Measurements from ENCODE around the gene RAB6B.

The RAB6B gene

DNA sequence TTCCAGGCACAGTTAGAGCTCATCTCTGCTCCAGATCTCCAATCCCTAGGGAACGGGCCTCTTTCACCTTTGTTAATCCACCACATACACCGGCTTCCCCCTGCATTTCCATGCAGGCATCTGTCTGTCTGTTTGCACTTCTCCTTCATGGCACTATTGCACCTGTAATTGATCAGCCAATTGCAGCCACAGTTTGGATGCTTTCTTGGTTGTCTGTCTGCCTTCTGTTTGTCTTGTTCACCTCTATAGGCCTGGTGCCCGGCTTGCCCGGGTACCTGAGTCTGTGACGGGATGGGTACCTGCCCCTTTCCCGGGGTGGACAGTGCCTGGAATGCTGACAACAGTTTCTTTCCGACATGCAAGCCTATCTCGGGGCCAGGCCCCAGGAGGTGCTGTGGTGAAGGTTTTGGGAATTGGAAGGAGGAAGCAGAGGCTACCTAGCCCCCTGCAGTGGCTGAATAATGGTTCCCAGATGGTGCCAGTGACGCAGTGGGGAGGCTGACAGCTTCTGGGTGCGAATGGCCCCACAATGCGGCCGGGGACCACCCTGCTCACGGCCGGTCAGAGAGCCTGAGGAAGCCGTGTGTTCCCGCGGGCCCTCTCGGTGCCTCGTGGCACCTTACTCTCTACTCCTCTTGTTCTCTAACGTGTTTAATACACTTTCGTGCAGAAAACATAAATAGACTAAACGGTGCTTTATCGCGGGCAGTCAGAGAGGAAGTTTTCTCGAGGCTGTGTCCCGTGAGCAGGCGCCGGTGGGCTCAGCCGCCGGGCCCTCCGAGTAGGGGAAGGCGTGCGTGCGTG, 31.3 kb upstream of the RAB6B start:
- in situ Hi-C loops (cut with MboI; ENCODE audit: low sequenced_read_pairs, unreplicated experiment): loop anchor here (10.0 kb wide), 1 partner anchor 102 kb away; no protein-coding TSS in a partner anchor
- peak; percentile 16 for DNase-seq (ENCODE audit: low spot score)
- TF ChIP-seq, protein P1, sequence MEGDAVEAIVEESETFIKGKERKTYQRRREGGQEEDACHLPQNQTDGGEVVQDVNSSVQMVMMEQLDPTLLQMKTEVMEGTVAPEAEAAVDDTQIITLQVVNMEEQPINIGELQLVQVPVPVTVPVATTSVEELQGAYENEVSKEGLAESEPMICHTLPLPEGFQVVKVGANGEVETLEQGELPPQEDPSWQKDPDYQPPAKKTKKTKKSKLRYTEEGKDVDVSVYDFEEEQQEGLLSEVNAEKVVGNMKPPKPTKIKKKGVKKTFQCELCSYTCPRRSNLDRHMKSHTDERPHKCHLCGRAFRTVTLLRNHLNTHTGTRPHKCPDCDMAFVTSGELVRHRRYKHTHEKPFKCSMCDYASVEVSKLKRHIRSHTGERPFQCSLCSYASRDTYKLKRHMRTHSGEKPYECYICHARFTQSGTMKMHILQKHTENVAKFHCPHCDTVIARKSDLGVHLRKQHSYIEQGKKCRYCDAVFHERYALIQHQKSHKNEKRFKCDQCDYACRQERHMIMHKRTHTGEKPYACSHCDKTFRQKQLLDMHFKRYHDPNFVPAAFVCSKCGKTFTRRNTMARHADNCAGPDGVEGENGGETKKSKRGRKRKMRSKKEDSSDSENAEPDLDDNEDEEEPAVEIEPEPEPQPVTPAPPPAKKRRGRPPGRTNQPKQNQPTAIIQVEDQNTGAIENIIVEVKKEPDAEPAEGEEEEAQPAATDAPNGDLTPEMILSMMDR (IDR thresholded peaks at IDR 0.05; ENCODE audit: borderline replicate concordance, control extremely low read depth, extremely low read depth, insufficient read depth, missing control alignments): no peak

DNA sequence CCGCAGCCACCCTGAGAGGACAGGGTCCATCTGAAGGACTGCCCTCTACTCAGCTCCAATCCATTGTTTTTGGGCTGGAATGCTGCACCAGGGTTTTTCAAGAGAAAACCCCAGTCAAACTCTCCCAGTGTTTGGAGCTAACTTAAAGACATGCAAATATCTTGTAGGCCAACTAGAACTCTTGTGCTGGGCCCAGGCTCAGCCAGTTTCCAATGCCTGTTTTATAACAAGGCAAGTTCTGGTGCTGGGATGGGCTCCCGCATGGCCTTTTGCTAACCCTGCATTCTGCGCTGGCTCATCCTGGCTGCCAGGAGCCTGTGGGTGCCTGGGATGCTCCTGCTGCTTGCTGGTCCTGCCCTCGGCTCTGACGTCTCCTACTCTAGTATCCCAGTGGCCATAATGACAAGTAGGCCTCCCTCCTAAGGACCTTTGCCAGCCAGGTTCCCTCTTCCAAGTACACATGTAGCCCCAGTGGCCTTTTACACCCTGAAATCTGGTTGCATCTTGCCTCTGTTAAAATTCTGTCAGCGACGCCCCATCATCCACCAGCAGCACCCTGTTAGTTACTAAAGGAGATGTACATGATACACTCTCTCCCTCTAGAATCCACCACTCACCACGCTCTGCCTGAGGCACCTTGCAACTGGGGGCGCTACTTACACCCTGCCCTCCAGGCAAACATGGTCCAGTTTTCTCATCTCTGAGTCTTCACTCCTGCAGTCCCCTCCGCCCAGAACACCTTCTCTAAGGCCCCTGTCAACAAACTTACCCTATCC, 30.5 kb upstream of the RAB6B start:
- DNase-seq (ENCODE audit: low spot score): peak; percentile 6
- in situ Hi-C loops (cut with MboI; ENCODE audit: low sequenced_read_pairs, unreplicated experiment): loop anchor here (10.0 kb wide), 1 partner anchor 101 kb away; no protein-coding TSS in a partner anchor

DNA sequence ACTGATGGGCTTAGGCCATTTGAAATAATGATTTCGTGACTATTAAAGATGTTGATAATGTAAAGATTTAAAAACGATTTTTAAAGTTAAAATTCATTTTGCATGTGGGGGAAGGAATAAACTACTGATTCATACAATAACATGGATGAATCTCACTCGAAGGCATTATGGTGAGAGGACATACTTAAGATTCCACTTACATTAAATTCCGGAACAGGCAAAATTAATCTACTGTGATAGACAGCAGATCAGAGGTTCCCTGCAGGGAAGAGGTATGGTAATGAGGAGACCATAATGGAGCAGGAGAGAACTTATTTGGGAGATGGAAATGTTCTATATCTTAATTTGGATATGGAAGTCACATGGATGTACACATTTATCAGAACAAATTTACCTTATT, 28.4 kb upstream of the RAB6B start:
- TF ChIP-seq, protein P1 (IDR thresholded peaks at IDR 0.05; ENCODE audit: borderline replicate concordance, control extremely low read depth, extremely low read depth, insufficient read depth, missing control alignments): no peak
- in situ Hi-C loops (cut with MboI; ENCODE audit: low sequenced_read_pairs, unreplicated experiment): loop anchor here (10.0 kb wide), 1 partner anchor 99 kb away; no protein-coding TSS in a partner anchor
- no peak for DNase-seq (ENCODE audit: low spot score)

More for the DNA sequence above, 30.5 kb upstream of the RAB6B start:
- TF ChIP-seq, protein P1 (IDR thresholded peaks at IDR 0.05; ENCODE audit: borderline replicate concordance, control extremely low read depth, extremely low read depth, insufficient read depth, missing control alignments): no peak

DNA sequence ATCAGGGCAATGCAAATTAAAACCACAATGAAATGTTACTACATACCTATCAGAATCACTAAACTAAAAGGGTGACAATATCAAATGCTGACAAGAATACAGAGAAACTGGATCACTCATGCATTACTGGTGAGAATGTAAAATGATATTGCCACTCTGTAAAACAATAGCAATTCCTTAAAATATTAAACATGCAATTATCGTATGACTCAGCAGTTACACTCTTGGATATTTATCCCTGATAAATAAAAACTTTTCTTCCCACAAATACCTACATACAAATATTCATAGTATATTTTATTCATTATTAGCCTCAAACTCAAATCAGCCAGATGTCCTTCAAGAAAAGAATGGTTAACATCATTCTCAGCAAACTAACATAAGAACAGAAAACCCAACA, 25.9 kb upstream of the RAB6B start:
- no peak for DNase-seq (ENCODE audit: low spot score)
- TF ChIP-seq, protein P1 (IDR thresholded peaks at IDR 0.05; ENCODE audit: borderline replicate concordance, control extremely low read depth, extremely low read depth, insufficient read depth, missing control alignments): no peak
- in situ Hi-C loops (cut with MboI; ENCODE audit: low sequenced_read_pairs, unreplicated experiment): loop anchor here (10.0 kb wide), 1 partner anchor 97 kb away; no protein-coding TSS in a partner anchor

DNA sequence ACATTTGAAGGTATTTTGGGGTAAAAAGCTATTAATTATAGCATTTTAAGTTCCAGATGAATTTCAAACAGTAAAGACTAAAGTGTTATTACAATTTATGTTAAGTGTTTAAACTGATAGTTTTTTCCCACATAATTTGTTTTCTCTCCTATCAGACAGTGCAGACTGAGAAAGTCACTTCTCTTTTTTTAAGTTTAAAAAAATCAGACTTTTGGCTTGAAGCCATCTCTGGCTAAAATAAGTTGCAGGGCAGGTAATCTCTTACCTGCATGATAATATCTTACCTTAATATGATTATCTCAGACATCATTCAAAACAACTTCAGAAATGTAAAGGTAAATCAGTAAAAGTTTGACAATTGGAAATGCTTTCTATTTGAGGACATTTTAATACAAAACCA, 21.5 kb upstream of the RAB6B start:
- TF ChIP-seq, protein P1 (IDR thresholded peaks at IDR 0.05; ENCODE audit: borderline replicate concordance, control extremely low read depth, extremely low read depth, insufficient read depth, missing control alignments): no peak
- no peak for DNase-seq (ENCODE audit: low spot score)
- in situ Hi-C loops (cut with MboI; ENCODE audit: low sequenced_read_pairs, unreplicated experiment): no loop called here

Data from GM13976 (cell line).